OCI-M1 (cell line): ENCODE measurements around the gene ARHGEF10L.
A peak's percentile ranks its signal among the peaks of the same experiment; 100 is the strongest.

ENCODE experiments used
- DNase-seq: peaks from one replicate; lab custom pipeline; 2025; lab: John Stamatoyannopoulos, UW

The ARHGEF10L gene

DNA sequence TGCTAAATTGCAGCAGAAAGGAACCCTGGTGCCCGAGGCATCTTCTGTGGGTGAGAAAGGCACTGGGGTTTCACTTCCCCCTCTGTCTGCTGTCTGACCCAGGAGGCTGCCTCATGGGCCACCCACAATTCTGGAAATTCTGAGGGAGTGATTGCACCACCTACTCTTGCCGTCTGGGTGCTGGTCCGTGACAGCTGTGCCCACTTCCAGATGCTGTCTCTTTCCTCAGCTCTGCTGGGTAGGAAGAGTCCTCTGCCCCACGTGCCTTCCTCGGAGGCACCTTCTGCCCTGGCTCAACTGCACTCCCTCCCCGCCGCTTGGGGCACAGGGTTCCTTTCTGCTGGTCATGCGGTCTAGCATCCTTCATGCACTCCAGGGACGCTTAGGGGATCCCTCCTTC lies 96.3 kb downstream of the ARHGEF10L start:
- no peak for DNase-seq

- DNase-seq = no peak
Observed at GRCh38 chr1:17636612-17637011, 97.1 kb downstream of the ARHGEF10L start.

- no peak for DNase-seq
Observed at GRCh38 chr1:17637055-17637454, 97.6 kb downstream of the ARHGEF10L start.

GRCh38 chr1:17639703-17640340 lies 100.3 kb downstream of the ARHGEF10L start:
- no peak for DNase-seq

GRCh38 chr1:17640393-17640792 lies 100.9 kb downstream of the ARHGEF10L start:
- no peak for DNase-seq

DNA sequence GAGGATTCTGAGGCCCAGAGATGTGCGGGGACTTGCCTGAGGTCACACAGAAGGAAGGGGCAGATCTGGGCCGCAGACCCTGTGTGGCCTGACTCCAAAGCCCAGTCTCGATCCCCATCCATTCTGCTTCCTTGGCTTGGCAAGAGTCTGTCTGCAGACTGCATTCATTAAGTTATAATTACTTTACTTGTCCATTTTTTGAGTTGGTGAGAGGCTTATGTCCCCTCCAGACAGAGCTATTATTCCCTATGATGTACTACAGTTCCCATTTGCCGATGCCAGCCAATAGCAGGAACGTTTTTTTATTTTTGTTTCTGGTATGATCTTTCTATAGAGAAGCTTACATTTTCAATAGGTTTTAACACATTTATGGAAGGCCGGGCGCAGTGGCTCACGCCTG lies 101.5 kb downstream of the ARHGEF10L start:
- no peak for DNase-seq

- DNase-seq = no peak
Observed at GRCh38 chr1:17642169-17642568, 102.7 kb downstream of the ARHGEF10L start.

DNA sequence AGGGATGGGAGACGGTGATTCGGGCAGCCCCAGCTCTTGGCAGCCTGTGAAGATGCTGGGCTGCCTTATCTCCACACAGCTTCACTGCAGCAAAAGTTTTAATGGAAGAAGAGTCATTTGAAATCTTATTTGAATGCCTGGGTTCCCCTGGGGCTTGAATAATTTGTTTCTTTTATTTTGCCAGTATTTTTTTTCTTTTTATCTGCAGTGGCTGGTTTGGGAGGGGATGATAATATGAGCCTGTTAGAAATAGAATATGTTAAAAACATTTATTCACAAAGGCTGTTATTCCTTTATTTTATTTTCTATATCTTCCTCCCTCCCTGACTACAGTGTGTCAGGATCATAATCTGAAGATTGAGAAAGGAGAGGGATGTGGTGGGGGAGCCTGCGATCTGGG lies 103.4 kb downstream of the ARHGEF10L start:
- no peak for DNase-seq

GRCh38 chr1:17643861-17644703 lies 104.6 kb downstream of the ARHGEF10L start:
- no peak for DNase-seq

DNA sequence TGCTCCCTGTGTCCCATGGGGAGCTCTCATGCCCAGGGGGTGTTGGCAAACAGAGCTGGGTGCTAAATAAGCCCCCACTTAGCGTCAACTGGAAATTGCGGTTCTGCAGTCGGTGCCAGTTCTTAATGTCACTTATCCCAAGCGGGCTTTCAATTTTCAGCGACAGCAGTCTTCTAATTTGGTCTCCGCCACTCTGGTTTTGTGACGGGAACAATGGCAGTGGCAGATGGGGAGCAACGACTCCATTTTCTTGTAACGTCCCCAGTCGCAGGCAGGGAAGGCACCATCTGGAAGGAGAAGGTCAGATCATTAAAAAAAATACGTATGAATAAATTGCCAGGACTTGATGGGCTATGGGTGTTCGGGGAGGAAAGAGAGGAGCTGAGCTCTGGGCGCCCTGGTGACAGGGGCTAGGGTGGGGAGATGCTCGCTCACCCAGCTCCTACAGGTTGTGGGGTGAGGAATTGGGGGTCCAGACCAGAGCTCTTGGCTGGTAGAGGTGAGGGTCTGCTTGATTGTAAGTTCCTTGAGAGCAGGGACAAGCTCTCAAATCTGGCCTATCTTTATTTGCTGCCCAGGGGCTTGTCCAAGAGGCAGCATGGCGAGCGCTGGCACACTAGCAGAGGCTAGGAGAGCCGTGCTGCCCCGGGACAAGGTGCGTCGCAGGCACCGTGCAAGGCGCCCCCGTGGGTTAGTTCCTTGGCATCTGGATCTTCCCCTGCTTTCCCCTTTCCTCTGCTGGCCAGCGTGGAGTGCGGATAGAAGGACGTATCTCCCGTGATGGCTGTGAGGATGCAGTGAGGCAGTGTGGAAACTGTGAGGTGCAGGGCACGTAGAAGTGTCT lies 105.8 kb downstream of the ARHGEF10L start:
- DNase-seq = no peak

DNA sequence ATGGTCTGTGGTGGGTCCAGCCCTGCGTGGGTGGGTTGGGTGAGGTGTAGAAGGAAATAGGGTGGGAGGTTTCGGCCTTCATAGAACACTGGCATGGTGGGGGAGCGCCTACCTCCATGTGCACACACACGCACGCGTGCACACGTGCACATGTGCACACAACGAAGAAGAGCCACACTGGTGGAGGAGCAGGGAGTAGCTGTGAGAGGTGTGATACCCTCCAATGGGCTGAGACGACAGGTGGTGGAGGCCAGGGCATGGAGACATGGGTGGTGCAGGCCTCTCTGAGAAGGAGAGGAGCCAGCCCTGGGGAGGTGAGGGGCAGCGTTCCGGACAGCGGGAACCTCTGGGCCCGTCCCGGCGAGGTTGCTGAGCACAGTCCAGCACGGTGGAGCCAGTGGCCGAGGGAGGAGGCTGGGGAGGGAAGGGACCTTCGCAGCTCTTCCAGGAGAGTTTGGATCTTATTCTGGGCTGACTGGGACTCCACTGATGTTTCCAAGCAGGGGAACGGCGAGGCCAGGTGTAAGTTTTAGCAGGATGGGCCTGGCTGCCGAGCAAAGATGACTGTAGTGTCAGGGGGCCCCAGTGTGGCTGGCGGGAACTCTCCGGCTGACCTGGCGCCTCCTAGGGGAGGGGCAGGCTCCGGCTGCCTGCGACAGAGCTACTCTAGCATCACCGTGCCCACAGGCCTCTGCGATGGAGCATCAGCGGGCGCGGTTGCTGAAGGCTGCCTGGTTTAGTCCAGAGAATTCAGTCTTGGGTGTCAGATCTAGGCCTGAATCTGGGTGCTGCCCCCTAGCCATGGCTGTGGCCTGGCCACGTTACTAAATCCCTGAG lies 107.2 kb downstream of the ARHGEF10L start:
- DNase-seq = no peak

- no peak for DNase-seq
Observed at GRCh38 chr1:17648457-17649145, 109.1 kb downstream of the ARHGEF10L start.

DNA sequence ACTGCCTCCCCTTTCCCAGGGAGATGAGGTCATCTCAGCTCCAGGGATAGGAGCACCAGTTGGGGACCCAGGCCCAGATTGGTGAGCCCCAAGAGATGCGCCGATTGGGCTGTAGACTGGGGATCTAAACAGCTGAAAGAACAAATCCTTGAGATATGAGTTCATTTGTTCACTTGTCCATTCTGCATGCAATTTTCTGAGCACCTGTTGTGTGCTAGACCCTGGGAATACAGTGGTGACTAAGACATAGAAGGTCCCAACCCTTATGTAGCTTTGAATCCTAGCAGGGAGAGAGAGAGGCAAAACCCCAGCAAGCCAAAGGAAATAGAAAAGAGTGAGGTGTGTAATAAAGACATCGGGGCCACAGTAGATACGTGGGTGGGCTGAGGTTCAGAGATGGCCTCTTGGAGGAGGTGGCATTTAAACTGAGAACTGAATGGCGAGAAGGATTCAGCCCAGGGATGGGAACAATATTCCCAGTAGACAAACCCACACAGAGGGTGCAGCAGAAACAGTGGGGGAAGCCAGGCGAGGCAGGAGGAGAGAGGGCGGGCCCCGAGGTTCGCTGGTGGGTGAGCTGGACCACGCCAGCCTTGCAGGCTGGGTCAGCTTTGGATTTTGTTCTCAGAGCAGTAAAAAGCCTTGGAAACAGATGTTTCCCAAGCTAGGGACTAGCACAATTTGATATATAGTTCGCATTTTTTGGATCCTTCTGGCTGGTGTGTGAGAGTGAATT lies 110.0 kb downstream of the ARHGEF10L start:
- DNase-seq = no peak

GRCh38 chr1:17653276-17653675 lies 113.8 kb downstream of the ARHGEF10L start:
- DNase-seq = no peak

DNA sequence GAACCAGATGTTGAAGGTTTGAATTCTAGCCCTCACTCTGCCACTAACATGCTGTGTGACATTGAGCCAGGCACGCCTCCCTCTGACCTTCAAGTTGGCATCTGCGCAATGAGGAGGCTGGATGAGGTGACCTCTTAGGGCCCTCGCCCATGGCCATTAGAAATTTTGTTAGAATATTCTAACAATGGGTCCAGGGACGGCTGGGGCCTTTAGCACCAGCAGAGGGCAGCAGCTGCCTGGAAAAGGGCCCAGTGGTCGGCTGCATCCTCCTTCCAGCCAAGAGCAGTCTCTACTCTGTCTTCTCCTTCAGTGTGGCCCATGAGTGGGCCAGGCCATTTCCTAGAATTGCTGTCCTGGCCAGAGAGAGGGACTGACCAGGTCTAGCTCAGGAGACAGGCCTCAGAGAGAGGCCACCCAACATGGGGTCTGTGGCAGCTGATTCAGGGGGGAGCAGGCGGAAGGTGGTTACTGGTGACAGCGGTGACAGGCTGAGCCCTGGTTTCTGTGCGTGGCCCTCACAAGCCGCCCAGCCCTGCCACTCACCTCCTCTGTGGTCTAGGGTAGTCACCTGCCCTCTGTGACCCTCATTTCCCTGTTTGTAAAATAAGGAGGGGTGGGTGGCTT lies 114.3 kb downstream of the ARHGEF10L start:
- peak; percentile 58 for DNase-seq

DNA sequence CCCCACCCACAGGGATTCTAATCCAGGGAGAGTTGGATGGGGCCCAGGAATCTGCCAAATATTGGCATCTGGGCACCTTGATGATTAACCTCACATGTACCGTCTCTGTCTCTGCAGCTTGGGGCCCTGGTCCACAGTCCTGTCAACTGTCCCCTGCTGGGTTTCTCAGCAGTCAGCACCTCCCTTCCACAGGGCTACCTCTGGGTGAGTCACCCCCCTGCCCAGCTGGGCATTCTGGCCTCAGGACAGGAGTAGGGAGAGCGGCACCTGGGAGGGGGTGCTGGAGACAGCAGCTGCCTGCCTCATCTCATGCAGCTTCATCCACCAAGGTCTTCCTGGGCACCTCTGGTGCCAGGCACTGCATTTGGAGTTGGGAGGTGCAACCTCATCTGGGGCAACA lies 115.0 kb downstream of the ARHGEF10L start:
- DNase-seq = no peak

GRCh38 chr1:17655169-17655568 lies 115.7 kb downstream of the ARHGEF10L start:
- DNase-seq = no peak

- no peak for DNase-seq
Observed at GRCh38 chr1:17655922-17656321, 116.4 kb downstream of the ARHGEF10L start.

GRCh38 chr1:17657436-17657835 lies 117.9 kb downstream of the ARHGEF10L start:
- DNase-seq = no peak

GRCh38 chr1:17658837-17659236 lies 119.3 kb downstream of the ARHGEF10L start:
- peak; percentile 5 for DNase-seq
